WTC11 (cell line): ENCODE measurements around the gene CCDC74A.

Experiments
- TF ChIP-seq, protein P1 (sequence below): fragments of 200-600 bp; IDR thresholded peaks from 2 replicates; pipeline ENCODE4 v1.8.0; 2022; ENCODE audit warnings: antibody characterized with exemption
- TF ChIP-seq, protein P2 (sequence below): sonication (generic); formaldehyde crosslinking; IDR thresholded peaks from 2 replicates; pipeline ENCODE4 v1.8.0; 2022; ENCODE audit warnings: mild to moderate bottlenecking, missing genetic modification reagents

DNA sequence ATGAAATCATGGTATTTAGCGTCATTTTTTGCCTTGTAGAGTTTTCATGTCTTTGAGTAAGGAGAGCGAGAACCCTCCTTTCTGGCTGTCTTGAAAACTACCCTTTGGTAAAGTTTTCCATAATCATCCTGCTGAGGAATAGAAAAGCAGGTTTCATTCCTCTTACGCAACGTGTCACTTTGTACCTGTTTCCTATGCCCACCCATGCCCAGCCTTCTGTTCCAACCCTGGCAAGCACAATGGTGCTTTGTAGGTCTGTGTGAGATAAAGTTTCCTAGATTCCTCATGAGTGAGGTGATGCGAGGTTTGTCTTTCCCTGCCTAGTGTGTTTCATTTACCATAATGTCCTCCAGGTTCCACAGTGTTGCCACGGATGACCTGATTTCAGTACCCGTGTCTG is 29.3 kb downstream of the CCDC74A start:
- TF ChIP-seq, protein P1, sequence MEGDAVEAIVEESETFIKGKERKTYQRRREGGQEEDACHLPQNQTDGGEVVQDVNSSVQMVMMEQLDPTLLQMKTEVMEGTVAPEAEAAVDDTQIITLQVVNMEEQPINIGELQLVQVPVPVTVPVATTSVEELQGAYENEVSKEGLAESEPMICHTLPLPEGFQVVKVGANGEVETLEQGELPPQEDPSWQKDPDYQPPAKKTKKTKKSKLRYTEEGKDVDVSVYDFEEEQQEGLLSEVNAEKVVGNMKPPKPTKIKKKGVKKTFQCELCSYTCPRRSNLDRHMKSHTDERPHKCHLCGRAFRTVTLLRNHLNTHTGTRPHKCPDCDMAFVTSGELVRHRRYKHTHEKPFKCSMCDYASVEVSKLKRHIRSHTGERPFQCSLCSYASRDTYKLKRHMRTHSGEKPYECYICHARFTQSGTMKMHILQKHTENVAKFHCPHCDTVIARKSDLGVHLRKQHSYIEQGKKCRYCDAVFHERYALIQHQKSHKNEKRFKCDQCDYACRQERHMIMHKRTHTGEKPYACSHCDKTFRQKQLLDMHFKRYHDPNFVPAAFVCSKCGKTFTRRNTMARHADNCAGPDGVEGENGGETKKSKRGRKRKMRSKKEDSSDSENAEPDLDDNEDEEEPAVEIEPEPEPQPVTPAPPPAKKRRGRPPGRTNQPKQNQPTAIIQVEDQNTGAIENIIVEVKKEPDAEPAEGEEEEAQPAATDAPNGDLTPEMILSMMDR = no peak
- TF ChIP-seq, protein P2, sequence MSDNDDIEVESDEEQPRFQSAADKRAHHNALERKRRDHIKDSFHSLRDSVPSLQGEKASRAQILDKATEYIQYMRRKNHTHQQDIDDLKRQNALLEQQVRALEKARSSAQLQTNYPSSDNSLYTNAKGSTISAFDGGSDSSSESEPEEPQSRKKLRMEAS (CRISPR knock-in tag) = no peak
